HepG2 (cell line): Measurements from ENCODE around the gene STUB1. TPM values are rescaled to one million over a fixed set of nuclear protein-coding genes. Genes with fewer than 3 reads are reported as not detected.

Experiments used
- ARNT ChIP-seq: fragments of 450-650 bp; IDR thresholded peaks from 2 replicates; pipeline ENCODE4 v1.6.1; 2017
- HDAC1 ChIP-seq: sonication (generic); formaldehyde crosslinking; IDR thresholded peaks from 2 replicates; pipeline ENCODE4 v1.5.1; 2020; ENCODE audit warnings: mild to moderate bottlenecking, missing genetic modification reagents
- KAT2B ChIP-seq: fragments of 150-350 bp; IDR thresholded peaks from 2 replicates; pipeline ENCODE4 v1.6.1; 2014; ENCODE audit warnings: low read depth, low read length, borderline replicate concordance
- KLF9 ChIP-seq: IDR thresholded peaks from 2 replicates; pipeline ENCODE4 v1.6.1; 2016; ENCODE audit warnings: low read depth
- MED8 ChIP-seq: sonication (generic); formaldehyde crosslinking; IDR thresholded peaks from 2 replicates; pipeline ENCODE4 v1.8.1; 2023; ENCODE audit warnings: mild to moderate bottlenecking, missing genetic modification reagents; ENCODE audit not compliant: insufficient replicate concordance
- MYC ChIP-seq: sonication (generic); formaldehyde crosslinking; IDR thresholded peaks from 2 replicates; pipeline ENCODE4 v1.9.0; 2021; ENCODE audit warnings: missing genetic modification reagents, borderline replicate concordance
- PAXIP1 ChIP-seq: sonication (generic); formaldehyde crosslinking; conservative IDR thresholded peaks from 2 replicates; pipeline ENCODE4 v1.4.0; 2020; ENCODE audit warnings: mild to moderate bottlenecking, missing genetic modification reagents, moderate library complexity
- PRDM10 ChIP-seq: sonication (generic); formaldehyde crosslinking; IDR thresholded peaks from 2 replicates; pipeline ENCODE4 v1.4.0; 2020; ENCODE audit warnings: low read depth, missing genetic modification reagents
- SCMH1 ChIP-seq: sonication (generic); formaldehyde crosslinking; IDR thresholded peaks from 2 replicates; pipeline ENCODE4 v1.9.0; 2021; ENCODE audit warnings: missing genetic modification reagents, mild to moderate bottlenecking, borderline replicate concordance
- ZBTB43 ChIP-seq: sonication (generic); formaldehyde crosslinking; conservative IDR thresholded peaks from 2 replicates; pipeline ENCODE4 v1.4.0; 2020; ENCODE audit warnings: missing genetic modification reagents
- ZNF235 ChIP-seq: sonication (generic); formaldehyde crosslinking; IDR thresholded peaks from 2 replicates; pipeline ENCODE4 v1.8.1; 2023; ENCODE audit warnings: mild to moderate bottlenecking, missing genetic modification reagents, borderline replicate concordance
- ZNF263 ChIP-seq: sonication (generic); formaldehyde crosslinking; IDR thresholded peaks from 2 replicates; pipeline ENCODE4 v1.4.0; 2020; ENCODE audit warnings: missing genetic modification reagents
- ZNF564 ChIP-seq: sonication (generic); formaldehyde crosslinking; IDR thresholded peaks from 2 replicates; pipeline ENCODE4 v1.8.1; 2023; ENCODE audit warnings: mild to moderate bottlenecking, missing genetic modification reagents
- ZNF737 ChIP-seq: sonication (generic); formaldehyde crosslinking; IDR thresholded peaks from 2 replicates; pipeline ENCODE4 v1.5.0; 2020; ENCODE audit warnings: missing genetic modification reagents, mild to moderate bottlenecking, borderline replicate concordance
- ZNF768 ChIP-seq: sonication (generic); formaldehyde crosslinking; IDR thresholded peaks from 2 replicates; pipeline ENCODE4 v1.4.0; 2020; ENCODE audit warnings: missing genetic modification reagents
- polyA plus RNA-seq, 8 experiments: library from polyadenylated mRNA; depleted of rRNA in 3 of 8; stranded (reverse) in 7 of 8; unstranded in 1 of 8; fragments of >200 nt; fragmentation: Illumina TruSeq in 4 of 8; extraction: Trizol in 4 of 8; gene quantifications; 2 replicates each; pipeline versions ENCODE4 v1.2.1 to v1.2.3, GENCODE V29; 2011 to 2016; ENCODE audit warnings: low read depth in 4 of 8, missing spikeins in 1 of 8, mixed read lengths in 1 of 8; ENCODE audit not compliant: insufficient read depth in 1 of 8
- total RNA-seq, 5 experiments: library from RNA; depleted of rRNA; stranded (reverse); fragments of >200 nt; fragmentation: Illumina TruSeq; extraction: Trizol; gene quantifications; 2 replicates each; pipeline ENCODE4 v1.2.3, GENCODE V29; 2016; ENCODE audit warnings: low read depth in 1 of 5
- TF ChIP-seq, protein P1 (sequence below): sonication (generic); formaldehyde crosslinking; IDR thresholded peaks from 2 replicates; pipeline ENCODE4 v1.8.0; 2022; ENCODE audit warnings: missing genetic modification reagents, mild to moderate bottlenecking, inconsistent platforms, borderline replicate concordance
- TF ChIP-seq, protein P2 (sequence below): sonication (generic); formaldehyde crosslinking; IDR thresholded peaks from 2 replicates; pipeline ENCODE4 v1.8.1; 2023; ENCODE audit warnings: mild to moderate bottlenecking, missing genetic modification reagents, borderline replicate concordance

Gene STUB1
- total and polyA plus RNA-seq, 2 of the 13 experiments (the other 11 are each of a cell fraction or from before 2014, with no cell fraction given), result 52.9 to 78.2 TPM

DNA sequence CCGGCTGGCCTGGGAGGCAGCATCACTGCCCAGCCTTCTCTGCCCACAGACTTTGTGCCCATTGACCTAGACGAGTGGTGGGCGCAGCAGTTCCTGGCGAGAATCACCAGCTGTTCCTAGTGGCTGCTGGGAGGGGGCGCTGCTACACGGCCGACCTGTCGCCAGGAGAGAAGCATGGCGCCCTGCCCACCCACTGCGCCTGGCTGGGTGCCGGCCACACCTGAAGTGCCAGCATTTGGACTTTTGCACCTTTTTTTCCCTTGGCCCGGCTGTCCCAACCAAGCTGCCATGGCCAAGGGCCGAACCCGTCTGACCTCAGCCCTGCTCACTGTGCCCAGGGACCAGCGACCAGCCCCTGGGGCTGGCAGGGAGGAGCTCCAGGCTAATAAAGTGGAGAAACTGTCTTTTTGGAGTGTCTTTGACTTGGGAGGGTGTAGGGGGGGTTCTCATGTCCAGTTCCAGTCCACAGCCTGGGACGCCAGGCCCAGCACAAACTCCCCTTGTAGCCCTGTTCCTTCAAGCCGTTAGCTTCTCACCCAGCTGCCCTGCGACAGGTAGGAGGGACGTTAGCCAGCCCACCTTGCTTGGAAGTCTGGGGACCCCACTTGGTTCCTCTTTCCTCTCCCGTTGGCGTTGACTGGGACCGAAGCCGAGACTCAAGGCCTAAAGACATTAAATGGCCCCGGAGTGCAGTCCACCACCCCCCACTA lies 32.0 kb upstream of the STUB1 start (continued):
- TF ChIP-seq SCMH1 (CRISPR knock-in tag), result no peak
- peak; percentile 68 for TF ChIP-seq HDAC1
- TF ChIP-seq KAT2B, result no peak
- TF ChIP-seq PAXIP1 (CRISPR knock-in tag), result no peak
- no peak for TF ChIP-seq ZBTB43 (CRISPR knock-in tag)
- peak; percentile 78 for TF ChIP-seq MYC
- no peak for TF ChIP-seq PRDM10 (CRISPR knock-in tag)
- TF ChIP-seq ARNT, result no peak
- no peak for TF ChIP-seq KLF9 (CRISPR knock-in tag)
- TF ChIP-seq MED8 (CRISPR knock-in tag), result no peak
- TF ChIP-seq ZNF235 (CRISPR knock-in tag), result no peak
- no peak for TF ChIP-seq ZNF737 (CRISPR knock-in tag)
- TF ChIP-seq, protein P1, sequence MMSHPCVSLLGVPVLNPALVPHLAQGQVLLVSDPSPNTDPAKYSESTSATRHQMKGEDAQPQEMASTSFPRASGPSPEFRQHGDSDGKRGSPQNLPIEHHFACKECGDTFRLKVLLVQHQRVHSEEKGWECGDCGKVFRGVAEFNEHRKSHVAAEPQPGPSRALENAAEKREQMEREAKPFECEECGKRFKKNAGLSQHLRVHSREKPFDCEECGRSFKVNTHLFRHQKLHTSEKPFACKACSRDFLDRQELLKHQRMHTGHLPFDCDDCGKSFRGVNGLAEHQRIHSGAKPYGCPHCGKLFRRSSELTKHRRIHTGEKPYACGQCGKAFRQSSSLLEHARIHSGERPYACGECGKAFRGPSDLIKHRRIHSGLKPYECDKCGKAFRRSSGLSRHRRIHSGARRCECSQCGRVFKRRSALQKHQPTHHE, result 0 out of 2 replicates have a peak, but pooled peaks have one; percentile 13
- TF ChIP-seq ZNF263 (CRISPR knock-in tag), result no peak
- TF ChIP-seq, protein P2, sequence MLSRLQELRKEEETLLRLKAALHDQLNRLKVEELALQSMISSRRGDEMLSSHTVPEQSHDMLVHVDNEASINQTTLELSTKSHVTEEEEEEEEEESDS (CRISPR knock-in tag), result no peak
- TF ChIP-seq ZNF564 (CRISPR knock-in tag), result no peak; the same call in 1 of the 2 replicates
- TF ChIP-seq ZNF768 (CRISPR knock-in tag), result no peak
